GM23338 (cell line): ENCODE measurements around the gene MYL12B. TPM values are rescaled to one million over a fixed set of nuclear protein-coding genes. Genes with fewer than 3 reads are reported as not detected.
A peak's percentile ranks its signal among the peaks of the same experiment; 100 is the strongest.
"Not testable (repeated sequence)": the region's sequence is repeated elsewhere in the genome, so short reads cannot be mapped to it uniquely, and the experiment has no call there.

Experiments used
- ATAC-seq: fragments of 200-7000 bp; cut with Tn5 transposase; 3 replicates; pipeline ENCODE4 v1.9.1; 2020
- DNase-seq: peaks from one replicate; pipeline ENCODE4 v3.0.0-alpha.2; 2015; ENCODE audit warnings: low spot score
- H2AFZ ChIP-seq: fragments of 200-600 bp; sonication (generic); 2 replicates; pipeline ENCODE4 v1.8.0; 2016; ENCODE audit warnings: antibody characterized with exemption, mild to moderate bottlenecking, moderate library complexity
- H3F3A ChIP-seq: fragments of 200-600 bp; sonication (generic); replicated peaks from 2 replicates; pipeline ENCODE4 v1.8.0; 2017; ENCODE audit warnings: antibody characterized with exemption, mixed run types, low read depth
- H3K27ac ChIP-seq: fragments of 200-600 bp; sonication (generic); 2 replicates; pipeline ENCODE4 v1.6.1; 2016; ENCODE audit warnings: low read depth
- H3K27me3 ChIP-seq: fragments of 200-600 bp; sonication (generic); 2 replicates; pipeline ENCODE4 v1.8.0; 2016; ENCODE audit warnings: mild to moderate bottlenecking, mixed run types, moderate library complexity; ENCODE audit not compliant: insufficient read depth
- H3K36me3 ChIP-seq: fragments of 200-600 bp; sonication (generic); 2 replicates; pipeline ENCODE4 v1.8.0; 2016; ENCODE audit warnings: mild to moderate bottlenecking; ENCODE audit not compliant: insufficient read depth
- H3K4me1 ChIP-seq: fragments of 200-600 bp; sonication (generic); 2 replicates; pipeline ENCODE4 v1.8.0; 2016; ENCODE audit warnings: mild to moderate bottlenecking, moderate library complexity; ENCODE audit not compliant: insufficient read depth
- H3K4me2 ChIP-seq: fragments of 200-600 bp; sonication (generic); 2 replicates; pipeline ENCODE4 v1.7.1; 2017; ENCODE audit warnings: mixed run types
- H3K4me3 ChIP-seq: fragments of 200-600 bp; sonication (generic); 2 replicates; pipeline ENCODE4 v1.6.1; 2016; ENCODE audit warnings: mixed run types
- H3K79me2 ChIP-seq: fragments of 200-600 bp; sonication (generic); replicated peaks from 2 replicates; pipeline ENCODE4 v1.8.0; 2017; ENCODE audit warnings: mild to moderate bottlenecking; ENCODE audit not compliant: insufficient read depth
- H3K9me2 ChIP-seq: fragments of 200-600 bp; sonication (generic); 2 replicates; pipeline ENCODE4 v1.8.0; 2017; ENCODE audit not compliant: insufficient read depth
- H4K20me1 ChIP-seq: fragments of 200-600 bp; sonication (generic); replicated peaks from 2 replicates; pipeline ENCODE4 v1.8.0; 2017; ENCODE audit warnings: mild to moderate bottlenecking; ENCODE audit not compliant: insufficient read depth
- H3K27ac Mint-ChIP-seq: 2 replicates; pipeline ENCODE4 v1.8.0; 2020; ENCODE audit warnings: inconsistent platforms, mild to moderate bottlenecking, moderate library complexity, mixed read lengths
- H3K27me3 Mint-ChIP-seq: 3 replicates; pipeline ENCODE4 v1.8.0; 2022; ENCODE audit warnings: low read depth, mild to moderate bottlenecking, moderate library complexity, mixed read lengths, inconsistent platforms; ENCODE audit not compliant: insufficient read depth, poor library complexity
- H3K36me3 Mint-ChIP-seq: 3 replicates; pipeline ENCODE4 v1.8.0; 2021; ENCODE audit warnings: low read depth, mild to moderate bottlenecking, inconsistent platforms, moderate library complexity, mixed read lengths
- H3K4me1 Mint-ChIP-seq: 3 replicates; pipeline ENCODE4 v1.8.0; 2020; ENCODE audit warnings: mild to moderate bottlenecking, inconsistent platforms, mixed read lengths
- H3K4me3 Mint-ChIP-seq: 3 replicates; pipeline ENCODE4 v1.8.0; 2021; ENCODE audit warnings: moderate library complexity, mild to moderate bottlenecking, inconsistent platforms, mixed read lengths
- H3K9me3 Mint-ChIP-seq: 3 replicates; pipeline ENCODE4 v1.8.0; 2020; ENCODE audit warnings: moderate library complexity, mild to moderate bottlenecking, inconsistent platforms, mixed read lengths
- CTCF ChIP-seq, 2 experiments: fragments of 200-600 bp in 1 of 2; sonication (generic) in 1 of 2; conservative IDR thresholded peaks; 2 replicates each; pipeline versions ENCODE4 v1.5.1 to v1.6.1; 2016 to 2017; ENCODE audit warnings: antibody characterized with exemption in 2 of 2, low read depth in 2 of 2, mild to moderate bottlenecking in 2 of 2, moderate library complexity in 1 of 2
- ETS1 ChIP-seq: IDR thresholded peaks from 2 replicates; pipeline ENCODE4 v1.6.1; 2016; ENCODE audit warnings: antibody characterized with exemption
- EZH2phosphoT487 ChIP-seq: fragments of 200-600 bp; sonication (generic); IDR thresholded peaks from one replicate; pipeline ENCODE4 v1.8.1; 2018; ENCODE audit warnings: antibody characterized with exemption; ENCODE audit not compliant: unreplicated experiment
- NANOG ChIP-seq: IDR thresholded peaks from 2 replicates; pipeline ENCODE4 v1.6.1; 2016; ENCODE audit warnings: antibody characterized with exemption, borderline replicate concordance
- REST ChIP-seq: IDR thresholded peaks from one replicate; pipeline ENCODE4 v1.6.1; 2018; ENCODE audit warnings: antibody characterized with exemption; ENCODE audit not compliant: unreplicated experiment
- polyA plus RNA-seq: library from polyadenylated mRNA; unstranded; fragments of >200 nt; fragmentation: Nextera tagmentation; extraction: Ambion mirVana; gene quantifications from 2 replicates; pipeline ENCODE4 v1.2.1, GENCODE V29; 2016
- total RNA-seq: library from RNA; depleted of rRNA; stranded (reverse); fragments of >200 nt; shearing (Covaris generic); gene quantifications from 2 replicates; pipeline ENCODE4 v1.2.3, GENCODE V29; 2014

Gene MYL12B
- total and polyA plus RNA-seq, 2 experiments from 2014 or later, result 165 to 330 TPM

- TF ChIP-seq ETS1 (no peak), EZH2phosphoT487 (no peak)
These were observed 11.1 kb downstream of the MYL12B start (continued) for GRCh38 chr18:3273042-3273441.

- Mint-ChIP-seq H3K4me1 (peaks cover 29% of the 10 kb centered on the region), H3K27ac (peak overlapping the region; percentile 36; the same call in 1 of the 2 replicates), H3K36me3 (peaks cover 35% of the 10 kb centered on the region)
- DNase-seq, H3K27me3 Mint-ChIP-seq, H3K4me2 ChIP-seq, H3F3A ChIP-seq, H3K79me2 ChIP-seq, H3K9me3 Mint-ChIP-seq, H3K27me3 ChIP-seq, H3K9me2 ChIP-seq, H3K4me3 ChIP-seq, H2AFZ ChIP-seq, H4K20me1 ChIP-seq, H3K27ac ChIP-seq, H3K4me3 Mint-ChIP-seq: not testable (repeated sequence)
- Histone ChIP-seq H3K36me3 (peaks cover 19% of the 10 kb centered on the region; the same call in 1 of the 2 replicates), H3K4me1 (peaks cover 21% of the 10 kb centered on the region)
- peak; percentile 21 for ATAC-seq
These were observed 15.8 kb downstream of the MYL12B start for GRCh38 chr18:3277643-3278213.

GRCh38 chr18:3279201-3280185 is 17.6 kb downstream of the MYL12B start:
- H3K4me1 ChIP-seq, result peaks cover 29% of the 10 kb centered on the region
- Mint-ChIP-seq H3K27me3 (peaks cover 9% of the 10 kb centered on the region), H3K36me3 (peaks cover 27% of the 10 kb centered on the region), H3K9me3 (no peaks in the 10 kb centered on the region), H3K4me3 (no peak overlapping the region), H3K4me1 (peaks cover 37% of the 10 kb centered on the region), H3K27ac (peak overlapping the region; percentile 9; the same call in 1 of the 2 replicates)
- no peak overlapping the region for H2AFZ ChIP-seq
- H3F3A ChIP-seq, result 0 out of 2 replicates have a peak, but pooled peaks cover 5% of the 10 kb centered on the region
- H3K36me3 ChIP-seq, result peaks cover 9% of the 10 kb centered on the region; the same call in 1 of the 2 replicates
- no peaks in the 10 kb centered on the region for H3K27me3 ChIP-seq
- TF ChIP-seq NANOG (no peak), CTCF (conservative IDR thresholded peaks at IDR 0.05; ENCODE audit: low read depth in 2 of 2) (peak; percentile 13 to 63; a peak in 2 of 4 replicates), REST (no peak)
- no peak overlapping the region for H3K27ac ChIP-seq
- H3K79me2 ChIP-seq, result no peaks in the 10 kb centered on the region
- no peaks in the 10 kb centered on the region for H4K20me1 ChIP-seq
- no peaks in the 10 kb centered on the region for H3K9me2 ChIP-seq
- no peak overlapping the region for H3K4me3 ChIP-seq
- H3K4me2 ChIP-seq, result peak overlapping the region; percentile 30; the same call in 1 of the 2 replicates
- peak; percentile 48 for ATAC-seq
- no peak for DNase-seq
